K562 (cell line): ENCODE results near the gene ETS2. TPM values are rescaled to one million over a fixed set of nuclear protein-coding genes. Genes with fewer than 3 reads are reported as not detected.

ENCODE experiments used
- CHD2 ChIP-seq: IDR thresholded peaks from 2 replicates; pipeline ENCODE4 v1.6.1; 2011; ENCODE audit warnings: low read depth, low read length
- CREM ChIP-seq: IDR thresholded peaks from 2 replicates; pipeline ENCODE4 v1.6.1; 2014; ENCODE audit warnings: antibody characterized with exemption, low read depth
- EGR1 ChIP-seq: fragments of 450-650 bp; conservative IDR thresholded peaks from 2 replicates; pipeline ENCODE4 v1.6.1; 2017; ENCODE audit warnings: mild to moderate bottlenecking
- ILK ChIP-seq: fragments of 450-650 bp; IDR thresholded peaks from 2 replicates; pipeline ENCODE4 v1.6.1; 2016; ENCODE audit warnings: missing genetic modification characterization, low read depth, mild to moderate bottlenecking, missing compliant biosample characterization, moderate library complexity, borderline replicate concordance
- L3MBTL2 ChIP-seq: fragments of 450-650 bp; IDR thresholded peaks from 2 replicates; pipeline ENCODE4 v1.6.1; 2016; ENCODE audit warnings: mild to moderate bottlenecking, moderate library complexity
- MGA ChIP-seq: fragments of 450-650 bp; IDR thresholded peaks from 2 replicates; pipeline ENCODE4 v1.6.1; 2016; ENCODE audit warnings: mild to moderate bottlenecking, moderate library complexity
- SMAD3 ChIP-seq: fragments of 450-650 bp; formaldehyde crosslinking; conservative IDR thresholded peaks from 2 replicates; pipeline ENCODE4 v1.4.0; 2020; ENCODE audit warnings: mild to moderate bottlenecking
- SRF ChIP-seq, 2 experiments: fragments of 250-450, 450-650 bp in 1 of 2; sonication (Bioruptor Pico) in 1 of 2; sonication (generic) in 1 of 2; formaldehyde crosslinking; IDR thresholded peaks; 2 replicates each; pipeline versions ENCODE4 v1.5.0 to v1.5.1; 2020 to 2022; ENCODE audit warnings: mild to moderate bottlenecking in 1 of 2, missing genetic modification reagents in 1 of 2
- TAF15 ChIP-seq: fragments of 200-400 bp; formaldehyde crosslinking; IDR thresholded peaks from 2 replicates; pipeline ENCODE4 v1.6.1; 2017; ENCODE audit warnings: mild to moderate bottlenecking, low read depth, low read length, moderate library complexity
- TEAD4 ChIP-seq, 2 experiments: sonication (generic) in 1 of 2; formaldehyde crosslinking in 1 of 2; IDR thresholded peaks; 2 replicates each; pipeline versions ENCODE4 v1.6.1 to v1.8.0; 2012 to 2022; ENCODE audit warnings: borderline replicate concordance in 1 of 2, inconsistent platforms in 1 of 2, low read length in 1 of 2, mild to moderate bottlenecking in 1 of 2, missing genetic modification reagents in 1 of 2
- ZSCAN32 ChIP-seq: fragments of 450-650 bp; formaldehyde crosslinking; IDR thresholded peaks from 2 replicates; pipeline ENCODE4 v1.4.0; 2020; ENCODE audit warnings: mild to moderate bottlenecking, moderate library complexity
- polyA plus RNA-seq, 8 experiments: library from polyadenylated mRNA; depleted of rRNA in 4 of 8; stranded (reverse) in 5 of 8; unstranded in 3 of 8; fragments of >200 nt; fragmentation: Nextera tagmentation in 2 of 8; fragmentation: Illumina TruSeq in 1 of 8; extraction: Ambion mirVana in 2 of 8; extraction: Trizol in 1 of 8; gene quantifications; 2 replicates each; pipeline versions ENCODE4 v1.2.1 to v1.2.3, GENCODE V29; 2011 to 2014; ENCODE audit warnings: inconsistent platforms in 1 of 8, missing spikeins in 1 of 8
- total RNA-seq, 7 experiments: library from RNA; depleted of rRNA in 6 of 7; stranded (reverse); fragments of >200 nt in 6 of 7; fragmentation: Illumina TruSeq in 2 of 7; extraction: Trizol in 2 of 7; gene quantifications; 2 replicates each; pipeline versions ENCODE4 v1.2.1 to v1.2.3, GENCODE V29; 2011 to 2021; ENCODE audit warnings: low replicate concordance in 1 of 7
- TF ChIP-seq, protein P1 (sequence below): sonication (generic); formaldehyde crosslinking; IDR thresholded peaks from 2 replicates; pipeline ENCODE4 v1.9.0; 2022; ENCODE audit warnings: mild to moderate bottlenecking, missing genetic modification reagents
- TF ChIP-seq, protein P2 (sequence below): IDR thresholded peaks from 2 replicates; pipeline ENCODE4 v1.6.1; 2012; ENCODE audit warnings: low read depth, low read length, improper control_type of control experiment, borderline replicate concordance

ETS2 gene
- total and polyA plus RNA-seq, 9 of the 15 experiments (the other 6 are each of a cell fraction or from before 2014, with no cell fraction given): 1.7 to 24.4 (median 12.2) TPM

DNA sequence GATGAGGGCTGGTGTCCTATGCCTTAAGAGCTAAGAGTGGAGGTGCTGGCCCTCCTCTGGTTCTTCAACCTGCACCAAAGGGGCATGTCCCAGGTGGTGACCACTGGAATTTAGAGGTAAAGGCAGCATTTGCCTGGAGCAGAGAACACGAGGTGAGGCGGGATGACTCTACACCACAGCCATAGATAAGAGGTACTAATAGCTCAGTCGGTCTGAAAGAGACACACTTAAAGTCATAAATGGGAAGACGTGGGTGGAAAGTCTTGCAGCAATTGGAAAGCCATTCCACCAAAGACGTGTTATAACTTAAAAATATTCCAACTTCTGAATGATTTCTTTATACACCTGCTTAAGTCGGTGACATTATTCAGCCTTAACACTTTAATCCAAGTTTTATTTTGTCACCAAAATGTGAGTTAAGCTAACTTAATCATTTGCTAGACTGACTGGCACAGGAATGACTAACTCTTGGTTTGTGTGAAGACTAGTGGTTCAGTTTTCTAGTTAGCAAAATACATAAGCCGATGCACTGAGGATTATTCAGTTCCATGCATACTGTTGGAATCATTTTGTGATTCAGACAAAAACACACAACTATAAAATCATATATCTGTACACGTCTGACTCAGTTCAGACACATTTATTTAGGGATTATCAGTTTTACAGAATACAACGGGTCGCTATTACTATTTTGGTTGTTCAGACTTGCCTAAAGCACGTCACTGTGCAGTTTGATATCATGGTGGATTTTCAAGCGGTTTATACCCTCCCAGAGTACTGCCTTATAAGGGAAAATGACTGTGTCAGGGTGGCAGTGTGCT is 4.6 kb upstream of the ETS2 start (continued):
- TF ChIP-seq SMAD3 (CRISPR knock-in tag): no peak
- TF ChIP-seq SRF (CRISPR knock-in tag; IDR thresholded peaks at IDR 0.05): peak in 1 of 2 experiments; percentile 64; a peak in 1 of 4 replicates
- peak; percentile 65; the same call in 1 of the 2 replicates for TF ChIP-seq L3MBTL2
- TF ChIP-seq, protein P1, sequence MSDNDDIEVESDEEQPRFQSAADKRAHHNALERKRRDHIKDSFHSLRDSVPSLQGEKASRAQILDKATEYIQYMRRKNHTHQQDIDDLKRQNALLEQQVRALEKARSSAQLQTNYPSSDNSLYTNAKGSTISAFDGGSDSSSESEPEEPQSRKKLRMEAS: peak; percentile 26; the same call in 1 of the 2 replicates
- TF ChIP-seq TEAD4 (IDR thresholded peaks at IDR 0.05; ENCODE audit: low read length): 0 out of 2 replicates have a peak, but pooled peaks have one; percentile 29
- TF ChIP-seq TEAD4 (CRISPR knock-in tag; IDR thresholded peaks at IDR 0.05; ENCODE audit: borderline replicate concordance): no peak
- TF ChIP-seq ZSCAN32 (CRISPR knock-in tag): no peak
- TF ChIP-seq CREM: 0 out of 2 replicates have a peak, but pooled peaks have one; percentile 16
- TF ChIP-seq MGA: peak; percentile 60
- no peak for TF ChIP-seq TAF15
- no peak for TF ChIP-seq CHD2
- TF ChIP-seq ILK (tag): no peak
- TF ChIP-seq, protein P2, sequence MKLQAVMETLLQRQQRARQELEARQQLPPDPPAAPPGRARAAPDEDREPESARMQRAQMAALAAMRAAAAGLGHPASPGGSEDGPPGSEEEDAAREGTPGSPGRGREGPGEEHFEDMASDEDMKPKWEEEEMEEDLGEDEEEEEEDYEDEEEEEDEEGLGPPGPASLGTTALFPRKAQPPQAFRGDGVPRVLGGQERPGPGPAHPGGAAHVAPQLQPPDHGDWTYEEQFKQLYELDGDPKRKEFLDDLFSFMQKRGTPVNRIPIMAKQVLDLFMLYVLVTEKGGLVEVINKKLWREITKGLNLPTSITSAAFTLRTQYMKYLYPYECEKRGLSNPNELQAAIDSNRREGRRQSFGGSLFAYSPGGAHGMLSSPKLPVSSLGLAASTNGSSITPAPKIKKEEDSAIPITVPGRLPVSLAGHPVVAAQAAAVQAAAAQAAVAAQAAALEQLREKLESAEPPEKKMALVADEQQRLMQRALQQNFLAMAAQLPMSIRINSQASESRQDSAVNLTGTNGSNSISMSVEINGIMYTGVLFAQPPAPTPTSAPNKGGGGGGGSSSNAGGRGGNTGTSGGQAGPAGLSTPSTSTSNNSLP: no peak
- peak; percentile 84 for TF ChIP-seq EGR1
